GM21423 (cell line): ENCODE measurements around the gene MRPS33.
"Not testable (repeated sequence)": the region's sequence is repeated elsewhere in the genome, so short reads cannot be mapped to it uniquely, and the experiment has no call there.

Source experiments
- ATAC-seq: cut with Tn5 transposase; IDR thresholded peaks from one replicate; pipeline ENCODE4 v1.9.1; 2021; ENCODE audit warnings: mild to moderate bottlenecking, moderate library complexity; ENCODE audit not compliant: unreplicated experiment

MRPS33 gene

GRCh38 chr7:140956997-140957396, 57.8 kb downstream of the MRPS33 start:
- not testable (repeated sequence) for ATAC-seq
